Testis (tissue), 3 donors: Measurements from ENCODE around the gene RASIP1. TPM values are rescaled to one million over a fixed set of nuclear protein-coding genes. Genes with fewer than 3 reads are reported as not detected.
A peak's percentile ranks its signal among the peaks of the same experiment; 100 is the strongest.

Source experiments
- DNase-seq: peaks from one replicate; pipeline ENCODE4 v3.0.0-alpha.2; 2019
- H3K27ac ChIP-seq, 2 donors: fragments of 200-600 bp; sonication (generic); one replicate each; pipeline ENCODE4 v1.5.1; 2019
- H3K27me3 ChIP-seq: fragments of 200-600 bp; sonication (generic); one replicate; pipeline ENCODE4 v1.5.1; 2019
- H3K36me3 ChIP-seq: fragments of 200-600 bp; sonication (generic); one replicate; pipeline ENCODE4 v1.5.1; 2017; ENCODE audit warnings: low read depth; ENCODE audit errors: missing control alignments
- H3K4me1 ChIP-seq: fragments of 200-600 bp; sonication (generic); one replicate; pipeline ENCODE4 v1.5.1; 2019
- H3K4me3 ChIP-seq, 2 donors: fragments of 200-600 bp; sonication (generic); one replicate each; pipeline ENCODE4 v1.5.1; 2017 to 2019
- H3K9me3 ChIP-seq: fragments of 200-600 bp; sonication (generic); one replicate; pipeline ENCODE4 v1.5.1; 2017
- CTCF ChIP-seq, 3 experiments: fragments of 450-650 bp in 2 of 3; fragments of 200-600 bp in 1 of 3; sonication (generic) in 1 of 3; IDR thresholded peaks; one replicate each; pipeline ENCODE4 v1.5.1; 2016 to 2019; ENCODE audit warnings: antibody characterized with exemption in 3 of 3, mild to moderate bottlenecking in 2 of 3, moderate library complexity in 1 of 3
- POLR2A ChIP-seq: fragments of 450-650 bp; IDR thresholded peaks from one replicate; pipeline ENCODE4 v1.6.1; 2017; ENCODE audit warnings: antibody characterized with exemption, mild to moderate bottlenecking, moderate library complexity
- WGBS, 2 donors: methylation state at CpG; one replicate each; pipeline ENCODE4 v1.1.5; 2018; 5-methylcytosine and 5-hydroxymethylcytosine counted together
- intact Hi-C: fragments of 100-400 bp; cut with DNase I; formaldehyde crosslinking; loops from one replicate; pipeline ENCODE4 v1.15.1; 2023; ENCODE audit warnings: low total_unique reads
- polyA plus RNA-seq: library from polyadenylated mRNA; stranded (reverse); fragments of 350-450 nt; fragmentation: Illumina TruSeq; extraction: RNeasy Lipid Tissue Mini Kit (QIAGEN cat#74804); gene quantifications from one replicate; pipeline ENCODE4 v1.2.3, GENCODE V29; 2014; ENCODE audit warnings: low read depth, low replicate concordance; ENCODE audit not compliant: insufficient read depth
- total RNA-seq, 2 donors: library from RNA; depleted of rRNA; stranded (reverse); fragments of >200 nt; gene quantifications; one replicate each; pipeline ENCODE4 v1.2.3, GENCODE V29; 2016

Gene RASIP1
- total and polyA plus RNA-seq, 3 donors from 2014 or later, result 8.8 to 21.4 (median 11.2) TPM

- no peak for DNase-seq
- Histone ChIP-seq H3K4me3 (no peak overlapping the region), H3K27me3 (no peaks in the 10 kb centered on the region), H3K4me1 (peaks cover 11% of the 10 kb centered on the region), H3K27ac (peak overlapping the region in 1 of 2 donors; percentile 10), H3K36me3 (no peaks in the 10 kb centered on the region), H3K9me3 (no peaks in the 10 kb centered on the region)
- TF ChIP-seq POLR2A, result no peak
- TF ChIP-seq CTCF (IDR thresholded peaks at IDR 0.05), result no peak
- WGBS, 2 donors, result 73 to 80% methylated on average over 10 to 14 of the region's 14 CpGs
- intact Hi-C loops, result no loop called here
Observed at GRCh38 chr19:48757741-48758144, 17.3 kb upstream of the RASIP1 start.

- WGBS, 2 donors, result 77 to 86% methylated on average over 5 to 12 of the region's 12 CpGs
- no peak for TF ChIP-seq CTCF (IDR thresholded peaks at IDR 0.05)
- no peak for TF ChIP-seq POLR2A
- H3K27ac ChIP-seq, result peak overlapping the region in 1 of 2 donors; percentile 10
Observed at GRCh38 chr19:48757089-48757675, 16.8 kb upstream of the RASIP1 start.

GRCh38 chr19:48756686-48757085 lies 16.3 kb upstream of the RASIP1 start:
- Histone ChIP-seq H3K36me3 (no peaks in the 10 kb centered on the region), H3K4me1 (peaks cover 19% of the 10 kb centered on the region), H3K4me3 (no peak overlapping the region), H3K27ac (no peak overlapping the region), H3K27me3 (no peaks in the 10 kb centered on the region), H3K9me3 (no peaks in the 10 kb centered on the region)
- WGBS, 2 donors, result 80 to 82% methylated on average over 9 of the region's 9 CpGs
- intact Hi-C loops, result no loop called here
- TF ChIP-seq CTCF (IDR thresholded peaks at IDR 0.05) (no peak), POLR2A (no peak)
- DNase-seq, result no peak

More at GRCh38 chr19:48757089-48757675, 16.8 kb upstream of the RASIP1 start:
- H3K36me3 ChIP-seq, result no peaks in the 10 kb centered on the region
- H3K9me3 ChIP-seq, result no peaks in the 10 kb centered on the region
- DNase-seq, result no peak
- intact Hi-C loops, result no loop called here
- no peak overlapping the region for H3K4me3 ChIP-seq
- peaks cover 17% of the 10 kb centered on the region for H3K4me1 ChIP-seq
- no peaks in the 10 kb centered on the region for H3K27me3 ChIP-seq

GRCh38 chr19:48756212-48756611 lies 15.8 kb upstream of the RASIP1 start:
- no peaks in the 10 kb centered on the region for H3K9me3 ChIP-seq
- WGBS, 2 donors, result 90 to 91% methylated on average over 5 to 11 of the region's 11 CpGs

More at GRCh38 chr19:48756212-48756611, 15.8 kb upstream of the RASIP1 start:
- intact Hi-C loops, result no loop called here
- Histone ChIP-seq H3K27ac (no peak overlapping the region), H3K36me3 (no peaks in the 10 kb centered on the region), H3K4me1 (peaks cover 19% of the 10 kb centered on the region), H3K4me3 (no peak overlapping the region), H3K27me3 (no peaks in the 10 kb centered on the region)
- no peak for DNase-seq
- TF ChIP-seq POLR2A, result no peak
- no peak for TF ChIP-seq CTCF (IDR thresholded peaks at IDR 0.05)
